Activated effector memory CD4-positive, alpha-beta T cell treated with anti-CD3 and anti-CD28 coated beads, Interleukin-2, amount 50 U/mL, for 16 hours (primary cell): ENCODE measurements around the gene FAM170B.
A peak's percentile ranks its signal among the peaks of the same experiment; 100 is the strongest.

ENCODE experiments used
- DNase-seq: peaks from one replicate; pipeline ENCODE4 v3.0.0-alpha.2; 2020

FAM170B gene

GRCh38 chr10:49096890-49097445, 36.9 kb downstream of the FAM170B start:
- peak; percentile 13 for DNase-seq

DNA sequence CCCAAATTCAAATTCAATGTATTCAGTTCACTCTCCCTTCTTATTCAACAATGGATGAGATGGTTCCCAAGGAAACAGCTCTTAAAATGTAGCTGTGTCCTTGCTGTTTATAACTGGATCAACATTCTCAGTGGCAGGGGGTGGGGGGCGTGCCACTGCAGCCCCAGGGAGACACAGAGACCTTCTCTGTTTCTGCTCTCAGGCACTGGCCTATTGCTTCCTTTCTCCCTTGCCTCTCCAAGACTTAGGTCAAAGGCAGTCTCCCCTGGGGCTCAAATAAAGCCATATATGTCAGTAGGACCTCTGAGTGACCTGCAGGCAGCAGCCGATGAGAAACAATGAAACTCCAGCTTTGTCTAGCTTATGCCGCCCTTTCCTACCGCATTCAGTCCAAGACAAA, 39.2 kb downstream of the FAM170B start:
- no peak for DNase-seq

- DNase-seq = no peak
Observed at GRCh38 chr10:49093922-49094321, 39.9 kb downstream of the FAM170B start.

DNA sequence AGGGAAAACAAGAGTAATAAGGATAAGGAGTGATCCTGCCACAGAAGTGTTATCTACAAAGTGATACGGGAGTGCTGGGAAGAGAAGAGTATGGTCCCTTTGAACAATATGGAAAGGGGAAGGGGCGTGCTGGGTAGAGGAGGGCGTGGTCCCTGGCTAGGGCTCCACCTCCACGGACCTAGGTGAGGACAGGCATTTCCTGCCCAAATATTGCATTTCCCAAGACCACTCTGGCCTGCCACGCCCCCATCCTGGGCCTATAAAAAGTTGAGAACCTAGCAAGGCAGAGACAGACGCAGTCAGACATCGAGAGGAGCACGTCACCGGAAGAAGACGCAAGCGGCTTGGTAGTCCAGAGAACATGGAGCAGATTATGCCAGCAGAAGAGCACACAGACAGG, 41.3 kb downstream of the FAM170B start:
- DNase-seq = peak; percentile 41

GRCh38 chr10:49091450-49092210, 42.2 kb downstream of the FAM170B start:
- peak; percentile 44 for DNase-seq

DNA sequence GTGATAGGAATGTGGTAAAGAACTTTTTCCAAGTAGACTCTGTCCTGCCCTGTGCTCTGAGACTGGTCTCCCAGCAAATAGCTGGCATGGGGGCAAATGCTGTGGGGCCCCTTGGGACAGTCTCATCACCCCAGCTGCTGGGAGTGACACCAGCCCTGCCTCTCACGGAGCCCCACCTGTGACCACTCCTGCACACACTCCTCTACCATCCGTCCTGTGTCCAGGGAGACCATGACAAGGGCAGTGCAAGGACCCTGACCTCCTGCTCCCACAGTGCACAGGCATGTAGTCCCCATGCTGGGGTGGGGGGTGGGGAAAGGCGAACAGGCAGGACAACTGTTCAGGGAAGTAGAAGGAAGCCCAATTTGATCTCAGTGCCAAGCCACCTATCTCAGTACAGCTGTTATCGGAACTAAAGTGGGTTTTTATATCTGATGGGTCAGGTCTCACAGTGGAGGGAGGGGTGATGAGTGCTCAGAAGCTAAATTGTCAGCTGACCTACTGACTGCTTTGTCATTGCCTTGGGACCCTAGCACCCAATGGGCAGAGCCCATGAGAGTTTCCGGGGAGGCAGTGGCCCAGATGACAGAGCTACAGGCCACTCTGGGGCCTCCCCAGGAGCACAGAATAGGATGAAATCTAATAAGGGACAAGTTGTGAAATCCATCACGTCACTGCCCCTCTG, 43.0 kb downstream of the FAM170B start:
- DNase-seq = peak; percentile 45

DNA sequence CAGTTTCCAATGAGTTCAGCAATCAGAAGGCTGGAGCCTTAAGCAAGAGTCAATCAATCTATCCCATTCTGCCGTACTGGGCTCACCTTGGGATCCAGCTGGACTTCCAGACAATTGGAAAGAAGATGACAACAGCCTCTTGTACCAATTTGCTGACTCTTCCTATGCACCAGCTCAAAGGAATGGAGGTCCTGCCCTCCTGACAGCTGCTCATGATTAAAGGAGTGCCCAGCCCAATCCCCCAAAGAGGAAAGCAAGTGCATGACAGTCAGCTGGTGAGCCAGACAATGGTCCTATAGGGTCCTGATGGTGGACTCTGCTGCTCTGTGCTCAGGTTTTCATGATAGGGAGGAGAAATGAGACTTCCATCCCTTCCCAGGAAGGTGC, 43.6 kb downstream of the FAM170B start:
- DNase-seq = peak; percentile 34

DNA sequence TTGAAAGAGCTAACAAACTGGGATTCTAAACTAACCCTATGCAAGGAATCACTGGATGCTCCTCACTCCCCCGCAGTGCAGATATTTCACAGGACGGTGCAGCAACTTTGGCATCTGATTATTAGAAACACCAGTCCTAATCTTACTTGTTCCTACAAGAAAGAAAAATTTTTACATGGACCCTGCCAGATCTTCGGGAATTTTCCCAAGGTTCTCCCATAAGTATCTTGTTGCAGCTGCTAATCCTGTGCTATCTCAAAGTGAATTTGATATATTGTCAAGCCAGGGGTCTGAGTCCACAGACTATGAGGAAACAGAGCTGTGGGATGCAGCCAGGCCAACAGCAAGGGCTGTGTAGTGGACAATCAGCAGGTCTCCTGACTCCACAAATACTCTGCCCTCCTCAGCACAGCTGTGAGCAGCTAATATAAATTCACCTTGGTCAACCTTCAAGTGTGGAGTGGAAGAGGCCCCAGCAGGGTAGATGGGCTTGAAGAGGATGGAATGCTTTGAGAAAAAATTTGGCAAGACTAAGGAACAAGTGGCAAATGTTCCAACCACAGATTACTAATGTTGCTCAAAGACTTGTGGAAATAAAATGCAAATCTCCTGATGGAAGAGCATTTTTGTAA, 44.1 kb downstream of the FAM170B start:
- DNase-seq = no peak

GRCh38 chr10:49089152-49089551, 44.7 kb downstream of the FAM170B start:
- peak; percentile 43 for DNase-seq

- DNase-seq = no peak
Observed at GRCh38 chr10:49086889-49087288, 46.9 kb downstream of the FAM170B start.

GRCh38 chr10:49083261-49083660, 50.6 kb downstream of the FAM170B start:
- no peak for DNase-seq

DNA sequence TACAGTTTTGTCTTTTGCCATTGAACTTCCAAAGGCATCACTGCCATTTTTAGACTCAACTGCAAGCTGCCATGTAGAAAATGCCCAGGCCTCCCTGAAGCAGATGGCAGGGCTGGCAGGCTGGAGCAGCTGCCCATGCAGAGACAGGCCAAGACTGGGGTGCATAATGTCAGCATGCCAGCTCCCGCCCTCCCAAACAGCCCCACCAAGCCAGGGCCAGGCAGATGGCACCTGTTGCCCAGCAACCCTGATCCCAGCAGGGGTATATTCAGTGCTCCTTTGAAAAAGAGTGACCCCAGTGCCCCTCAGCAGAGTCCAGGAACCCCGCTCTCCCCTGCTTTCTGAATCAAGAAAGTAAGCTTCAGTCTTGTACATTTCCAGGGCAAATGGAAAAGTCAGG, 51.1 kb downstream of the FAM170B start:
- DNase-seq = no peak

GRCh38 chr10:49081547-49082275, 52.1 kb downstream of the FAM170B start:
- DNase-seq = peak; percentile 42
